HepG2 (cell line): ENCODE data around the gene RAD21L1. TPM values are rescaled to one million over a fixed set of nuclear protein-coding genes. Genes with fewer than 3 reads are reported as not detected.

Source experiments
- CTCF ChIP-seq: sonication (generic); formaldehyde crosslinking; IDR thresholded peaks from 2 replicates; pipeline ENCODE4 v1.5.0; 2020; ENCODE audit warnings: mild to moderate bottlenecking, missing genetic modification reagents, moderate library complexity
- EP300 ChIP-seq, 3 experiments: sonication (generic) in 1 of 3; formaldehyde crosslinking in 1 of 3; IDR thresholded peaks; 2 replicates each; pipeline versions ENCODE4 v1.5.1 to v1.6.1; 2011 to 2020; ENCODE audit warnings: low read depth in 2 of 3, low read length in 2 of 3, borderline replicate concordance in 1 of 3, improper control_type of control experiment in 1 of 3, mild to moderate bottlenecking in 1 of 3, missing genetic modification reagents in 1 of 3, moderate library complexity in 1 of 3
- FIP1L1 ChIP-seq: fragments of 200-400 bp; formaldehyde crosslinking; IDR thresholded peaks from 2 replicates; pipeline ENCODE4 v1.6.1; 2018; ENCODE audit warnings: low read depth, mild to moderate bottlenecking, low read length, moderate library complexity, borderline replicate concordance; ENCODE audit not compliant: insufficient read depth
- KMT2A ChIP-seq: sonication (generic); formaldehyde crosslinking; IDR thresholded peaks from 2 replicates; pipeline ENCODE4 v1.4.0; 2020; ENCODE audit warnings: missing genetic modification reagents
- PREB ChIP-seq: sonication (generic); formaldehyde crosslinking; IDR thresholded peaks from 2 replicates; pipeline ENCODE4 v1.4.0; 2020; ENCODE audit warnings: missing genetic modification reagents
- RELA ChIP-seq: sonication (generic); formaldehyde crosslinking; IDR thresholded peaks from 2 replicates; pipeline ENCODE4 v1.4.0; 2020; ENCODE audit warnings: missing genetic modification reagents
- SPEN ChIP-seq: sonication (generic); formaldehyde crosslinking; IDR thresholded peaks from 2 replicates; pipeline ENCODE4 v1.5.1; 2020; ENCODE audit warnings: low read depth, mild to moderate bottlenecking, missing genetic modification reagents
- SRSF1 ChIP-seq: fragments of 200-400 bp; formaldehyde crosslinking; optimal IDR thresholded peaks from 2 replicates; pipeline ENCODE3; 2017; ENCODE audit warnings: mild to moderate bottlenecking, low read depth, low read length, moderate library complexity
- SRSF9 ChIP-seq: fragments of 200-400 bp; formaldehyde crosslinking; IDR thresholded peaks from 2 replicates; pipeline ENCODE4 v1.6.1; 2018; ENCODE audit warnings: borderline replicate concordance, mild to moderate bottlenecking, low read depth, low read length; ENCODE audit not compliant: insufficient read depth, poor library complexity, severe bottlenecking
- STAG1 ChIP-seq: sonication (generic); formaldehyde crosslinking; IDR thresholded peaks from 2 replicates; pipeline ENCODE4 v1.4.0; 2020; ENCODE audit warnings: missing genetic modification reagents
- TARDBP ChIP-seq: sonication (generic); formaldehyde crosslinking; IDR thresholded peaks from 2 replicates; pipeline ENCODE4 v1.8.0; 2022; ENCODE audit warnings: mild to moderate bottlenecking, missing genetic modification reagents
- TP53 ChIP-seq: sonication (generic); formaldehyde crosslinking; conservative IDR thresholded peaks from 2 replicates; pipeline ENCODE4 v1.4.0; 2020; ENCODE audit warnings: missing genetic modification reagents
- ZFP82 ChIP-seq: sonication (generic); formaldehyde crosslinking; IDR thresholded peaks from 2 replicates; pipeline ENCODE4 v1.5.1; 2020; ENCODE audit warnings: mild to moderate bottlenecking, missing genetic modification reagents, borderline replicate concordance
- ZMAT5 ChIP-seq: sonication (generic); formaldehyde crosslinking; IDR thresholded peaks from 2 replicates; pipeline ENCODE4 v1.5.0; 2020; ENCODE audit warnings: mild to moderate bottlenecking, low read depth, missing genetic modification reagents, borderline replicate concordance
- ZNF10 ChIP-seq: sonication (generic); formaldehyde crosslinking; IDR thresholded peaks from 2 replicates; pipeline ENCODE4 v1.4.0; 2020; ENCODE audit warnings: mild to moderate bottlenecking, low read depth, missing genetic modification reagents, borderline replicate concordance
- ZNF24 ChIP-seq: fragments of 450-650 bp; IDR thresholded peaks from 2 replicates; pipeline ENCODE4 v1.6.1; 2017; ENCODE audit warnings: antibody characterized with exemption, mild to moderate bottlenecking
- ZNF362 ChIP-seq: sonication (generic); formaldehyde crosslinking; IDR thresholded peaks from 2 replicates; pipeline ENCODE4 v1.4.0; 2020; ENCODE audit warnings: missing genetic modification reagents, mild to moderate bottlenecking, borderline replicate concordance
- ZNF383 ChIP-seq: sonication (generic); formaldehyde crosslinking; IDR thresholded peaks from 2 replicates; pipeline ENCODE4 v1.4.0; 2020; ENCODE audit warnings: missing genetic modification reagents, mild to moderate bottlenecking, borderline replicate concordance
- ZNF557 ChIP-seq: sonication (generic); formaldehyde crosslinking; IDR thresholded peaks from 2 replicates; pipeline ENCODE4 v1.4.0; 2020; ENCODE audit warnings: missing genetic modification reagents
- ZNF567 ChIP-seq: sonication (generic); formaldehyde crosslinking; IDR thresholded peaks from 2 replicates; pipeline ENCODE4 v1.8.1; 2023; ENCODE audit warnings: mild to moderate bottlenecking, missing genetic modification reagents, borderline replicate concordance
- ZNF709 ChIP-seq: sonication (generic); formaldehyde crosslinking; IDR thresholded peaks from 2 replicates; pipeline ENCODE4 v1.5.0; 2020; ENCODE audit warnings: mild to moderate bottlenecking, missing genetic modification reagents
- ZNF784 ChIP-seq: sonication (generic); formaldehyde crosslinking; IDR thresholded peaks from 2 replicates; pipeline ENCODE4 v1.5.1; 2020; ENCODE audit warnings: missing genetic modification reagents, mild to moderate bottlenecking, borderline replicate concordance
- ZNF792 ChIP-seq: IDR thresholded peaks from 2 replicates; pipeline ENCODE4 v1.6.1; 2016
- ZSCAN31 ChIP-seq: sonication (generic); formaldehyde crosslinking; IDR thresholded peaks from 2 replicates; pipeline ENCODE4 v1.5.0; 2020; ENCODE audit warnings: low read depth, mild to moderate bottlenecking, missing genetic modification reagents
- ZSCAN9 ChIP-seq: IDR thresholded peaks from 2 replicates; pipeline ENCODE4 v1.6.1; 2016; ENCODE audit warnings: borderline replicate concordance
- polyA plus RNA-seq, 8 experiments: library from polyadenylated mRNA; depleted of rRNA in 3 of 8; stranded (reverse) in 7 of 8; unstranded in 1 of 8; fragments of >200 nt; fragmentation: Illumina TruSeq in 4 of 8; extraction: Trizol in 4 of 8; gene quantifications; 2 replicates each; pipeline versions ENCODE4 v1.2.1 to v1.2.3, GENCODE V29; 2011 to 2016; ENCODE audit warnings: low read depth in 4 of 8, missing spikeins in 1 of 8, mixed read lengths in 1 of 8; ENCODE audit not compliant: insufficient read depth in 1 of 8
- total RNA-seq, 5 experiments: library from RNA; depleted of rRNA; stranded (reverse); fragments of >200 nt; fragmentation: Illumina TruSeq; extraction: Trizol; gene quantifications; 2 replicates each; pipeline ENCODE4 v1.2.3, GENCODE V29; 2016; ENCODE audit warnings: low read depth in 1 of 5

RAD21L1 gene
- total and polyA plus RNA-seq, 2 of the 13 experiments (the other 11 are each of a cell fraction or from before 2014, with no cell fraction given): not detected

- TF ChIP-seq SRSF9: no peak
- no peak for TF ChIP-seq PREB
- no peak for TF ChIP-seq ZFP82 (CRISPR knock-in tag)
- 0 out of 2 replicates have a peak, but pooled peaks have one; percentile 20 for TF ChIP-seq FIP1L1
- TF ChIP-seq ZNF24: no peak
- no peak for TF ChIP-seq RELA
- TF ChIP-seq ZNF784: no peak
- no peak for TF ChIP-seq TP53 (CRISPR knock-in tag)
- TF ChIP-seq CTCF (CRISPR knock-in tag): peak; percentile 84
- TF ChIP-seq ZNF10: no peak
- peak; percentile 60 for TF ChIP-seq STAG1 (CRISPR knock-in tag)
- TF ChIP-seq ZNF709: no peak
- TF ChIP-seq KMT2A: no peak; the same call in 1 of the 2 replicates
- no peak for TF ChIP-seq ZNF383
- no peak for TF ChIP-seq ZNF792
- TF ChIP-seq ZSCAN31: 0 out of 2 replicates have a peak, but pooled peaks have one; percentile 46
- TF ChIP-seq ZSCAN9 (CRISPR knock-in tag): 0 out of 2 replicates have a peak, but pooled peaks have one; percentile 13
- TF ChIP-seq ZNF557 (CRISPR knock-in tag): no peak
- no peak for TF ChIP-seq ZMAT5 (CRISPR knock-in tag)
- TF ChIP-seq TARDBP: no peak
- TF ChIP-seq SPEN: peak; percentile 18; the same call in 1 of the 2 replicates
- peak; percentile 90 for TF ChIP-seq ZNF362 (CRISPR knock-in tag)
- TF ChIP-seq ZNF567: peak; percentile 68; the same call in 1 of the 2 replicates
- no peak for TF ChIP-seq EP300 (IDR thresholded peaks at IDR 0.05; ENCODE audit: low read depth in 2 of 2, low read length in 2 of 2)
- no peak; the same call in 1 of the 2 replicates for TF ChIP-seq EP300 (CRISPR knock-in tag; IDR thresholded peaks at IDR 0.05; ENCODE audit: borderline replicate concordance)
- TF ChIP-seq SRSF1: peak; percentile 41
These were observed 40.0 kb upstream of the RAD21L1 start (continued) for GRCh38 chr20:1185790-1186334.
